ENCODE measurements around the gene DLG3.
"Not testable (repeated sequence)": the region's sequence is repeated elsewhere in the genome, so short reads cannot be mapped to it uniquely, and the experiment has no call there.

DNA sequence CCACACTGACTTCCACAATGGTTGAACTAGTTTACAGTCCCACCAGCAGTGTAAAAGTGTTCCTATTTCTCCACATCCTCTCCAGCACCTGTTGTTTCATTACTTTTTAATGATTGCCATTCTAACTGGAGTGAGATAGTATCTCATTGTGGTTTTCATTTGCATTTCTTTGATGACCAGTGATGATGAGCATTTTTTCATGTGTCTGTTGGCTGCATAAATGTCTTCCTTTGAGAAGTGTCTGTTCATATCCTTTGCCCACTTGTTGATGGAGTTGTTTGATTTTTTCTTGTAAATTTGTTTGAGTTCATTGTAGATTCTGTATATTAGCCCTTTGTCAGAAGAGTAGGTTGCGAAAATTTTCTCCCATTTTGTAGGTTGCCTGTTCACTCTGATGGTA, 71.1 kb downstream of the DLG3 start:
- TF ChIP-seq, protein P1, sequence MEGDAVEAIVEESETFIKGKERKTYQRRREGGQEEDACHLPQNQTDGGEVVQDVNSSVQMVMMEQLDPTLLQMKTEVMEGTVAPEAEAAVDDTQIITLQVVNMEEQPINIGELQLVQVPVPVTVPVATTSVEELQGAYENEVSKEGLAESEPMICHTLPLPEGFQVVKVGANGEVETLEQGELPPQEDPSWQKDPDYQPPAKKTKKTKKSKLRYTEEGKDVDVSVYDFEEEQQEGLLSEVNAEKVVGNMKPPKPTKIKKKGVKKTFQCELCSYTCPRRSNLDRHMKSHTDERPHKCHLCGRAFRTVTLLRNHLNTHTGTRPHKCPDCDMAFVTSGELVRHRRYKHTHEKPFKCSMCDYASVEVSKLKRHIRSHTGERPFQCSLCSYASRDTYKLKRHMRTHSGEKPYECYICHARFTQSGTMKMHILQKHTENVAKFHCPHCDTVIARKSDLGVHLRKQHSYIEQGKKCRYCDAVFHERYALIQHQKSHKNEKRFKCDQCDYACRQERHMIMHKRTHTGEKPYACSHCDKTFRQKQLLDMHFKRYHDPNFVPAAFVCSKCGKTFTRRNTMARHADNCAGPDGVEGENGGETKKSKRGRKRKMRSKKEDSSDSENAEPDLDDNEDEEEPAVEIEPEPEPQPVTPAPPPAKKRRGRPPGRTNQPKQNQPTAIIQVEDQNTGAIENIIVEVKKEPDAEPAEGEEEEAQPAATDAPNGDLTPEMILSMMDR (IDR thresholded peaks at IDR 0.05; ENCODE audit: control extremely low read depth in 1 of 3, insufficient read depth in 1 of 3, low read depth in 1 of 3, low read length in 3 of 3), result not testable (repeated sequence)
- TF ChIP-seq, protein P2, sequence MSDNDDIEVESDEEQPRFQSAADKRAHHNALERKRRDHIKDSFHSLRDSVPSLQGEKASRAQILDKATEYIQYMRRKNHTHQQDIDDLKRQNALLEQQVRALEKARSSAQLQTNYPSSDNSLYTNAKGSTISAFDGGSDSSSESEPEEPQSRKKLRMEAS (IDR thresholded peaks at IDR 0.05), result not testable (repeated sequence)
- not testable (repeated sequence) for TF ChIP-seq KDM5A (IDR thresholded peaks at IDR 0.05; ENCODE audit: low read length); BCL11A (IDR thresholded peaks at IDR 0.05; ENCODE audit: low read depth in 2 of 2, low read length in 2 of 2); EP300 (IDR thresholded peaks at IDR 0.05; ENCODE audit: borderline replicate concordance in 1 of 2, low read depth in 2 of 2, low read length in 2 of 2); POLR2A (IDR thresholded peaks at IDR 0.05; ENCODE audit: control extremely low read depth in 1 of 2, low read depth in 2 of 2, low read length in 2 of 2); MAFK (IDR thresholded peaks at IDR 0.05; ENCODE audit: low read depth, low read length); HDAC6 (IDR thresholded peaks at IDR 0.05; ENCODE audit: low read depth, low read length); EGR1 (IDR thresholded peaks at IDR 0.05; ENCODE audit: borderline replicate concordance, low read depth, low read length); POLR2AphosphoS5 (IDR thresholded peaks at IDR 0.05; ENCODE audit: low read depth, low read length); RFX5 (IDR thresholded peaks at IDR 0.05; ENCODE audit: borderline replicate concordance, low read depth, low read length)
